Urothelium cell line (cell line): ENCODE data around the gene G2E3.

Experiments used
- DNase-seq: peaks from one replicate; pipeline ENCODE4 v3.0.0; 2011; ENCODE audit warnings: low spot score, mixed read lengths
- FAIRE-seq: peaks from 2 replicates; lab custom pipeline; 2011; peaks lifted over from hg19 to GRCh38; lab: Jason Lieb, UNC

The G2E3 gene

GRCh38 chr14:30648471-30648870 lies 89.5 kb downstream of the G2E3 start:
- DNase-seq (no peak), FAIRE-seq (no peak)

GRCh38 chr14:30651937-30652336 lies 93.0 kb downstream of the G2E3 start:
- DNase-seq (no peak), FAIRE-seq (no peak)

GRCh38 chr14:30655124-30655523 lies 96.2 kb downstream of the G2E3 start:
- no peak for FAIRE-seq
- no peak for DNase-seq

GRCh38 chr14:30655658-30656057 lies 96.7 kb downstream of the G2E3 start:
- no peak for DNase-seq
- no peak for FAIRE-seq

- FAIRE-seq, result peak; percentile 32
Measured at GRCh38 chr14:30656190-30656632, 97.3 kb downstream of the G2E3 start.

GRCh38 chr14:30657050-30657449 lies 98.1 kb downstream of the G2E3 start:
- FAIRE-seq, result no peak
- no peak for DNase-seq

More at GRCh38 chr14:30656190-30656632, 97.3 kb downstream of the G2E3 start:
- DNase-seq, result peak; percentile 37

- DNase-seq (no peak), FAIRE-seq (no peak)
Measured at GRCh38 chr14:30657606-30658163, 98.7 kb downstream of the G2E3 start.

- FAIRE-seq (no peak), DNase-seq (no peak)
Measured at GRCh38 chr14:30658645-30659044, 99.7 kb downstream of the G2E3 start.

GRCh38 chr14:30669594-30669993 lies 110.6 kb downstream of the G2E3 start:
- FAIRE-seq (no peak), DNase-seq (no peak)
